NK-92 treated with Interleukin-12 subunit alpha and Interleukin-12 subunit beta, amount 100 ng/mL, for 24 hours (cell line): ENCODE measurements around the gene FOXO6.

ENCODE experiments used
- DNase-seq: peaks from one replicate; lab custom pipeline; 2025; lab: John Stamatoyannopoulos, UW

Gene FOXO6

DNA sequence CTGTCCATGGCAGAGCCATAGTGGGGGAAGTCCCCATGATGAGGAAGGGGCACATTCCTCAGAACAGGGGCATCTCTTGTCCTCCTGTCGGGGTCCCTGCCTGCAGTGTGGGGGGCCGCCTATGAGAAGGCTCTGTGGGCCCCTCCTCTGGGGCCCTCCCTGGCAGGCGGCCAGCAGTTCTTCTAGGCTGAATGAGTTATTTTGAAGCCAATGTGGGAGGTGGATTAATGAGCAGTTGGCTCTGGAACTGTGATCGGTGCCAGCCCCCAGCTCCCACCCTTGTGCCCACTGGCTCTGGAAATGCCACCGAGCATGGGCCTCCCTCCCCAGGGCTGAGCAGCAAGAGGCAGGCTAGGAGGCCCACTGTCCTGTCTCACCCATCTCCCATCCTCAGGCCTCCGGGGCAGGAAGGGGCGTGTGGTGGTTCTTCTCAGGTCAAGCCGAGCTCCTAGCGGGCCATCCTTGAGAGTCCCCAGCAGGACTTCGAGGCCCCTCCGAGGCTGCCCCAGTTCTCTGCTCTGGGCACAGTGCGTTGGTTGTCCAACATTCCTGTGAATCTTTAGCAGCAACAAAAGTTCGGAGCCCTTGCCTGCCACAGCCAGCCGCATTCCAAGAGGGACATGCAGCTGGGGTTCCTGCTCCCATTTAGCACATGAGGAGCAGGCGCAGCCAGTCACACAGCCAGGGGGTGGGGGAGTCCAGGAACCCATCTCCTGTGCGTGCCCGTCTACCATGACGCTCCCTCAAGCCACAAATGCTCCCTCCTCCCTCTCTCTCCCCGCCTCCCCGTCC, 66.1 kb downstream of the FOXO6 start:
- DNase-seq: no peak

DNA sequence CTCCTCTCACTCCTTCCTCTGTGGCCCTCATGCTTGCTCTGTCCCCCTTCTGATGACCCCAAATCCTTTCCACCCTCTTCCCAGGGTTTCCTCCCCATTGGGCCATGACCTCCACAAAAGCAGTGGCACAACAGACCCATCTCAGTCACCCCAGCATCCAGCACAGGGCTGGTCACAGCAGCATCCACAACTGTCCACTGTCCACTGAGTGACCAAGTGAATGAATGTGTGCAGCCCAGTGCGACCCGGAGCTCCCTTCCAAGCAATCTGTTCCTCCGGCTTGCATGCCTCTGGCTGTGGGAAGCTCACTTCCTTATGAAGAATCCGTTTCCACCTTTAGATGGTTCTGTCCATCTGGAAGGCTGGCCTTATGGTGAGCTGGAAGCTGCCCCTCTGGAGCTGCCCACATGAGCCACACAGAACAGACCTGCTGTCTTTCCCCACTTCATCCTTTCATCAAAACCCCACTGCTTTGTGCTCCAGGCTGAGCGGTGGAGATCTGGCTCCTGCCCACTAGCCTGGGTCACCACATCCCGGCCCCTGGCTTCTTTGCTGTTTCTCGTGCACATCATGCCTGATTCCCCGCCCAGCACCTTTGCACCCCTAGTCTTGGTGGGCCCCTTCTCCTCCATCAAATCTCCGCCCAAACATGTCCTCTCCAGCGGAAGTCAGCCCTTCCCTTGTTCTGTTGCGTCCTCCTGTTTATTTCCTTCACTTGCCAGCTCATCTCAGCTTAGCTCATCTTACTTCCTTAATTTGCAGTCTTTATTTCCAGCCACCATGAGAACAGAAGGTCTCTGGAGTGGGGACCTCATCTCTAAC, 66.9 kb downstream of the FOXO6 start:
- DNase-seq: no peak

DNA sequence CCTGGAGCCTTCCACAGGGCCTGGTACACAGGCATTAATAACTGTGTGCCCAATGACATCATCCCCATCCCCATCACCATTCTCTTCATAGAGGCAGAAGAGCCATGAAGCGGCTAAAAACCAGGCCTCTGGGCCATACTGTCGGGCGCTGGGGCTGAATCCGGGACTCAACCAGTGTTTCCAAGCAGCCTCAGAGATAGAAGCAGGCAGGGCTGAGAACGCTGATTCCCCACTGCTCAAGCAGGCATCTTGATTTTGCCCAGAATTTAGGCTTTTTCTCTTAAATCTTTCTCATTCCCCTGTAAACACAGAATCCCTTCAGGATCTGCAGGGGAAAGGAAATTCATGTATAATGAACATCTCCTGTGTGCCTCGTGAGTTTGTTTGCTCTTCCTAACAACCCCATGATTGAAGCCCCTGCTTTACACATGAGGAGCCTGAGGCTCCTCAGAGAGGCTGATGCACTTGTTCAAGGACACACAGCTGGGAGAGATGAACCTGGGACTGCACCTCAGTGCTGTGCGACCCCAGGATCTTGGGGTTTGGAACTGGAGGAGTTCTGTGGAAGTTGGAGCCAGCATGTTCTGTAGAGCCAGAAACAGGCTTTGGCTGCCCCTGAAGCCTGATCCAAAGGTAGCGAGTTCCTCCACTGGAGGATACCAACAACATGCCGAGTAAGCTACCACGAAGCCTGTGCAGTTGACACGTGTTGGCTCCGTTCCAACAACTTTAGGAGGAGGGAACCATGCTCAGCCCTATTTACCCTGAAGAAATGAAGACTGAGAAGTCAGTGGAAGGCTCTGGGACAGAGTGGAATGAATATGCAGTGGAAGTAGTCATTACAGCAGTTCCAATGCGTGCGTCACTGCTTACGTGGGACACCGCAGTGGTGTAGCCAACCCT, 67.8 kb downstream of the FOXO6 start:
- no peak for DNase-seq

DNA sequence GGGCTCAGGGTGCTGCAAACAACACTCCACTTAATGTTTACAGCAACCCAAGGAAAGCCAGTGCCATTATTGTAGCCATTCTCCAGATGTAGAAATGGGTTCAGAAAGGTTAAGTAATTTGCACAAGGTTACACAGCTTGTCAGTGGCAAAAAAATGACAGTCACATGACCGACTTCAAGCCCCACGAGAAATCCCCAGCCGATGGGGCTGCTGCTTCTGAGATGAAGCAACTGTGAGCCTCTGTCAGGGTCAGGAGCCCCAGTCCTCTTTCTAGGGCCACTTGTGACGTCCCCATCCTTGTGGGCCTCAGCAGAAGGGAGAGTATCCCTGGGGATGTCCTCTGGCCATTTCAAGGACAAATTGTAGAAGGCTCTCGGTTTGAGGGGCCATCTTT, 68.4 kb downstream of the FOXO6 start:
- no peak for DNase-seq

DNA sequence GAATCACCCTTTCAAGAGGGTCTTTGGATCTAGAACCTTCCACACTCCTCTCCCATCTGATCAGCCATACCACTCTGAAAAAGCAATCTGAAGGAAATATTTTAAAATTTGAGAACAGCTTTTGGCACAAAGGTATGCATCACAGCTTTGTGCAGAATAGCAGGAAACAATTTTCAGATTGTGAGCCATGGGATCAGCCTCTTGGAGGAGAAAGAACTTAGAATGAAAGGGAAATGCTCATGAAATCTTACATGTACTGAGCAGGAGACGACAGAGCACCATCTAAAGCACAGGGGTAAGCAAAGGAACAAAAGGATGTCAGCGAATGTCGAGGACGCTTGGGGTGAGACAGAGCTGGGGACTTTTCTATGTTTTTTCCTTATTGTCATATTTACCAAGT, 68.8 kb downstream of the FOXO6 start:
- no peak for DNase-seq

DNA sequence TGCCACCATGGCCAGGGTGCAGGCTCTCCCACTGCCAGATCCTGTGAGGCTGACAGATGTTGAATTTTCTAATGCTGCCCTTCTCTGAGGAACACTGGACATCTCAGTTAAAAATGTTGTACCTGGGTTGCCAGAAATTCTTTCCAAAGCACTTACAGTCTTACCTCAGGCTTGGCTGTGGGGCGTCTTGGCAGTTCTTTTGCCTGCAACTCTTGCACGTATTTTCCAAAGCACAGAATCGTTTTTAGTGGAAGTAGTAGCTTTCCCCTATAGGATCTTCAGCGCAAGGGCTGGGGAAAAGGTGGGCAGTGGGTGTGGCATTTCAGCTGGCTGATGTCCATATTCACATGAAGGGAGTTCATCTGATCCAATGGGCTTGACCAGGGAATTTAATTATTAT, 69.3 kb downstream of the FOXO6 start:
- DNase-seq: no peak

DNA sequence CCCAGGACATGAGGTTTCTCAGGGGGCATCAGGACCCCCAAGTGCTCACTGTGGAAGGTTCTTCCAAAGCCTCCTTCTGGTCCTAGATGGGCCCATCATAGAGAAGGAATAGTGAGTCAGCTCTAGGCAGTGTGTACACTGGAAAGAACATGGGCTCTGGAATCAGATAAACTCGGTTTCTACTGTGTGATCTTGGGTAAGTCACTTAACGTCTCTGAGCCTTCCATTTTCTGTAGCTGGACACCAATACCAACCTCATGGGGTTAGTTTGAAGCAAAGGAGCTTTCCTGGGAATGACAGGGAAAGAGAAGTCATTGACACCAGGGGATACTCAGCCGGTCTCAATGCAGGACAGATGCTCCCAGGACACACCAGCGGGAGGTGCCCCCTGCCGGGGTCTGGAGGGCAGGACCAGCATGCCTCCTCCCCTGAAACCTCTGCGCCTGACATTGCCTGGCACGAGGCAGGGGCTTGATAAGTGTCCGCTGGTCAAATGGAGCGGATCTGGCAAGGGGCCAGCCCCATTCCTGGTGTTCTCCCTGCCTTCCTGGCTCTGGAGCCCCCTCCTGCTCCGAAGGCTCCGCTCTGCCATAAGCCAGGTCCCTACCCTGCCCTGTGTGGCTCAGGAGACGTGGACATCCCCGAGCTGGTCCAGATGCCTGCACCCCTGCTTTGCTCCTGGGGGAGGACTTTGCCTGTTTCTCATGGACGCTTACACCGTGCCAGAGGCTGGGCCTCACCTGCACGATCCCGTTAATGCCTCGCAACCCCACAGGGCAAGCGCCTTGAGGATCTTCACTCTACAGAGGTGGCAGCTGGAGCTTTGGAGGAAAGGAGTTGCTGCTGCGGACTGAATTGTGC, 70.5 kb downstream of the FOXO6 start:
- DNase-seq: no peak
